ENCODE measurements around the gene NCKIPSD. TPM values are rescaled to one million over a fixed set of nuclear protein-coding genes. Genes with fewer than 3 reads are reported as not detected.

NCKIPSD gene
- polyA plus RNA-seq, 1 experiment = 25.4 TPM

DNA sequence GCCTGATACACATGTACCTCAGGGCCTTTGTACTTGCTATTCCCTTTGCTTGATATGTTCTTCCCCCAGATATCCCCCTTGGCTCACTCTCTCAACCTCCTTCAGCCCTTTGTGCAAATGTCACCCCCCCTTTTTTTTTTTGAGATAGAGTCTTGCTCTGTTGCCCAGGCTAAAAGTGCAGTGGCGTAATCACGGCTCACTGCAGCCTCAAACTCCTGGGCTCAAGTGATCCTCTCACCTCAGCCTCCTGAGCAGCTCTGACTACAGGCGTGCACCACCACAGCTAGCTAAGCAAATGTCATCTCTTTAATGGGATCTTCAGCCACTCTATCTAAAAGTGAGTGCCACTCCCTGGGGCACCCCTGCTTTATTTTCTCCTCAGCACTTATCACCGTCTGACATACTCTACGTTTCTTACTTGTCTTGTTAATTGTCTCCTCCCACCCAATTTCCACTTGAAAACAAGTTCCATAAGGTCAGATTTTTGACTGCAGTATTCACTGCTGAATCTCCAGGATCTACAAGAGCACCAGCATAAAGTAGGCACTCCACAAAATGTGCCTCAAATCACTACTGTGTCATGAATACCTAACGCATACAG lies 16.7 kb upstream of the NCKIPSD start:
- TF ChIP-seq, protein P1, sequence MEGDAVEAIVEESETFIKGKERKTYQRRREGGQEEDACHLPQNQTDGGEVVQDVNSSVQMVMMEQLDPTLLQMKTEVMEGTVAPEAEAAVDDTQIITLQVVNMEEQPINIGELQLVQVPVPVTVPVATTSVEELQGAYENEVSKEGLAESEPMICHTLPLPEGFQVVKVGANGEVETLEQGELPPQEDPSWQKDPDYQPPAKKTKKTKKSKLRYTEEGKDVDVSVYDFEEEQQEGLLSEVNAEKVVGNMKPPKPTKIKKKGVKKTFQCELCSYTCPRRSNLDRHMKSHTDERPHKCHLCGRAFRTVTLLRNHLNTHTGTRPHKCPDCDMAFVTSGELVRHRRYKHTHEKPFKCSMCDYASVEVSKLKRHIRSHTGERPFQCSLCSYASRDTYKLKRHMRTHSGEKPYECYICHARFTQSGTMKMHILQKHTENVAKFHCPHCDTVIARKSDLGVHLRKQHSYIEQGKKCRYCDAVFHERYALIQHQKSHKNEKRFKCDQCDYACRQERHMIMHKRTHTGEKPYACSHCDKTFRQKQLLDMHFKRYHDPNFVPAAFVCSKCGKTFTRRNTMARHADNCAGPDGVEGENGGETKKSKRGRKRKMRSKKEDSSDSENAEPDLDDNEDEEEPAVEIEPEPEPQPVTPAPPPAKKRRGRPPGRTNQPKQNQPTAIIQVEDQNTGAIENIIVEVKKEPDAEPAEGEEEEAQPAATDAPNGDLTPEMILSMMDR (IDR thresholded peaks at IDR 0.05; ENCODE audit: low read depth, low read length) = no peak
- Histone ChIP-seq H3K4me3 (ENCODE audit: low read depth, low read length) (no peak overlapping the region), H3K27ac (ENCODE audit: low read depth, low read length) (no peak overlapping the region), H3K9me3 (ENCODE audit: control insufficient read depth, insufficient read depth, low read length) (no peaks in the 10 kb centered on the region), H3K27me3 (ENCODE audit: control insufficient read depth, insufficient read depth, low read length) (no peaks in the 10 kb centered on the region)
- ChIA-PET CTCF (no interaction called here), POLR2A (no interaction called here)
- no peak for DNase-seq (ENCODE audit: low read depth, low spot score)

DNA sequence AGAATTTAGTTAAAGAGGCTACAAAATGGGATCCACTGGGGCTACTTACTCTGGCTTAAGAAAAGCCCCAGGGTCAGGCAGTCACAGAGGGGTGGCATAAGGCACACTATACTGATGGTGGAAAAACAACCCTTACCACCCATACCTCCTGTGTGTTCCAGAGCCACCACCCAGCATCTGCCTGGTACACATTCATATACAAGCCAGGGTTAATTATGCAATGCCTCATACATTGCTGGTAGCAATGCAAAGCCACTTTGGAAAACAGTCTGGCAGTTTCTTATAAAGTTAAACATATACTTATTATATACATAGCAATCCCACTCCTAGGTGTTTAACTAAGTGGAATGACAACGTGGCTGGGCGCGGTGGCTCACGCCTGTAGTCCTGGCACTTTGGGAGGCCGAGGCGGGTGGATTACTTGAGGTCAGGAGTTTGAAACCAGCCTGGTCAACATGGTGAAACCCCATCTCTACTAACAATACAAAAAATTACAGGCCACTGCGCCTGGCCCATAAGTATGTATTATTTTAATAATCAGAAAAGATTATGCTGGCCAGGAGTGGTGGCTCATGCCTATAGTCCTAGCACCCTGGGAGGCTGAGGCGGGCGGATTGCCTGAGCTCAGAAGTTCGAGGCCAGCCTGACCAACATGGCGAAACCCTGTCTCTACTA lies 15.2 kb upstream of the NCKIPSD start:
- Histone ChIP-seq H3K4me3 (ENCODE audit: low read depth, low read length) (no peak overlapping the region), H3K27ac (ENCODE audit: low read depth, low read length) (no peak overlapping the region), H3K27me3 (ENCODE audit: control insufficient read depth, insufficient read depth, low read length) (no peaks in the 10 kb centered on the region), H3K9me3 (ENCODE audit: control insufficient read depth, insufficient read depth, low read length) (no peaks in the 10 kb centered on the region)
- ChIA-PET POLR2A (no interaction called here), CTCF (no interaction called here)
- TF ChIP-seq, protein P1 (IDR thresholded peaks at IDR 0.05; ENCODE audit: low read depth, low read length) = no peak
- no peak for DNase-seq (ENCODE audit: low read depth, low spot score)

DNA sequence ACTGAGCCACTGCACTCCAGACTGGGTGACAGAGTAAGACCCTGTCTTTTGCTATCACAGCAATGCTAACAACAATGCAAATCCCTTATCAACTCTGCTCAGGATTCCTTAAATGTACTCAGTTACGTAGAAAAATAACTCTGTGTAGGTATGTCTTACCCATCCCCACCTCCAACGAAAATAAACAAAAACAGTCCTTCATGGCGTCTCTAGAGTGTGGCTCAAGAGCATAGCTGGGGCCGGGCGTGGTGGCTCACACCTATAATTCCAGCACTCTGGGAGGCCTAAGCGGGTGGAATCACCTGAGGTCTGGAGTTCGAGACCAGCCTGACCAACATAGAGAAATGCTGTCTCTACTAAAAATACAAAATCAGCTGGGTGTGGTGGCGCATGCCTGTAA lies 13.2 kb upstream of the NCKIPSD start:
- CTCF ChIA-PET = interaction anchor here (1.0 to 1.7 kb wide), 2 partner anchors 8 to 41 kb away, joined by 3 to 6 read pairs; no protein-coding TSS in a partner anchor

DNA sequence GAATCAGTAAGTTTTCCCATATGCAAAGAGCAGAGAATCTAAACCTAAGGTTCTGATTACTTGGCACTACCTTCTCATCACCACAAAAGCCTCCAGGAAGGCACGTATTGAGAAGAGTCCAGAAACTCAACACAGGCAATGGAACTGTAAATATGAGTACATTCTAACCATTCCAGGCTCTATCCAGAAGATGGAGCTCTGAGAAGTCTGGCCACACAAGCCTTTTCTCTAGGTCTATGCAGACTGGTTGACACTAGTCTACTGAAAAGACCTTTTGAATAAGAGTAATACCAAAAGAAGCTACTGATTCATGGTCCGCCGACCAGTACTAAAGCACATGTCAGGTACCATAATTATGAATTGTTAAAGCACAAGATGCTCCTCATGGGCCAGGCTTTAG lies 12.2 kb upstream of the NCKIPSD start:
- Histone ChIP-seq H3K27ac (ENCODE audit: low read depth, low read length) (no peak overlapping the region), H3K27me3 (ENCODE audit: control insufficient read depth, insufficient read depth, low read length) (no peaks in the 10 kb centered on the region), H3K9me3 (ENCODE audit: control insufficient read depth, insufficient read depth, low read length) (no peaks in the 10 kb centered on the region), H3K4me3 (ENCODE audit: low read depth, low read length) (no peak overlapping the region)
- TF ChIP-seq, protein P1 (IDR thresholded peaks at IDR 0.05; ENCODE audit: low read depth, low read length) = no peak
- ChIA-PET CTCF (interaction anchor here (0.7 to 1.7 kb wide), 4 partner anchors 9 to 42 kb away, joined by 3 to 8 read pairs (median 4); no protein-coding TSS in a partner anchor), POLR2A (interaction anchor here (1.0 kb wide), 1 partner anchor 9 kb away, joined by 3 read pairs; no protein-coding TSS in a partner anchor)
- no peak for DNase-seq (ENCODE audit: low read depth, low spot score)

More for the DNA sequence above, 13.2 kb upstream of the NCKIPSD start:
- DNase-seq (ENCODE audit: low read depth, low spot score) = no peak
- Histone ChIP-seq H3K9me3 (ENCODE audit: control insufficient read depth, insufficient read depth, low read length) (no peaks in the 10 kb centered on the region), H3K27ac (ENCODE audit: low read depth, low read length) (no peak overlapping the region), H3K4me3 (ENCODE audit: low read depth, low read length) (no peak overlapping the region), H3K27me3 (ENCODE audit: control insufficient read depth, insufficient read depth, low read length) (no peaks in the 10 kb centered on the region)
- POLR2A ChIA-PET = no interaction called here
- TF ChIP-seq, protein P1 (IDR thresholded peaks at IDR 0.05; ENCODE audit: low read depth, low read length) = no peak

DNA sequence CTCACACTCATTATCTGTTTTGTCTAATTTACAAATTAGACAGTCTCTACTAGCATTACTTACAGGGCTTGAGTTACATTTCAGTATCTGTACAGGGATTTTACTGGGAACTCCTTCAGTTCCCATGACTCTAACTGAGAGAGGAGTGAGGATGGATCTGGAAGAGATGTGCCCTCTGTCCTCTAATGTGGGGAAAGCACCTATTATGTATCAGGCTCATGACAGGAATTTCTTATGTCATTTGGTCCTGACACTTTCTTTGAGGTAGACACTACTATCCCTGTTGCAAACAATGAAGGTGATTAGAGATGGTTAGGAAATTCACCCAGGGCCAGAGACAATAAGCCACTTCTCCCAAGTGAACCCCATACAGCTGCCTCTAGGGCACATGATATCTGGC lies 10.9 kb upstream of the NCKIPSD start:
- TF ChIP-seq, protein P1 (IDR thresholded peaks at IDR 0.05; ENCODE audit: low read depth, low read length) = no peak
- H3K27me3 ChIP-seq (ENCODE audit: control insufficient read depth, insufficient read depth, low read length) = no peaks in the 10 kb centered on the region
- ChIA-PET POLR2A (interaction anchor here (0.5 to 0.7 kb wide), 2 partner anchors 95 to 243 kb away, joined by 3 to 5 read pairs; no protein-coding TSS in a partner anchor), CTCF (interaction anchor here (0.6 kb wide), 1 partner anchor 49 kb away, joined by 11 read pairs; no protein-coding TSS in a partner anchor)
- H3K27ac ChIP-seq (ENCODE audit: low read depth, low read length) = no peak overlapping the region
- H3K4me3 ChIP-seq (ENCODE audit: low read depth, low read length) = no peak overlapping the region
- no peaks in the 10 kb centered on the region for H3K9me3 ChIP-seq (ENCODE audit: control insufficient read depth, insufficient read depth, low read length)
- DNase-seq (ENCODE audit: low read depth, low spot score) = no peak
